H1 (cell line): Measurements from ENCODE around the gene UPK1B. TPM values are rescaled to one million over a fixed set of nuclear protein-coding genes. Genes with fewer than 3 reads are reported as not detected.

Source experiments
- CTCF ChIA-PET: fragments of 300-600 bp; sonication (Branson Sonifier 250); formaldehyde crosslinking; loops from one replicate; lab custom pipeline; 2021; ENCODE audit not compliant: partially characterized antibody; lab: Charles Lee
- POLR2A ChIA-PET: fragments of 300-600 bp; sonication (Branson Sonifier 250); formaldehyde crosslinking; loops from one replicate; lab custom pipeline; 2021; ENCODE audit warnings: inconsistent platforms; ENCODE audit not compliant: partially characterized antibody; lab: Charles Lee
- DNase-seq, 2 experiments: peaks; one replicate each; pipeline versions ENCODE4 v3.0.0 to v3.0.0-alpha.2; 2010 to 2022; ENCODE audit warnings: low spot score in 2 of 2, low read depth in 1 of 2, mixed read lengths in 1 of 2
- FAIRE-seq: peaks from 2 replicates; lab custom pipeline; 2011; peaks lifted over from hg19 to GRCh38; lab: Jason Lieb, UNC
- H2AFZ ChIP-seq: 2 replicates; pipeline ENCODE4 v1.8.1; 2012; ENCODE audit warnings: low read length, inconsistent platforms
- H2AK5ac ChIP-seq: 2 replicates; pipeline ENCODE4 v1.6.1; 2013; ENCODE audit warnings: low read depth, low read length
- H2BK120ac ChIP-seq: replicated peaks from 2 replicates; pipeline ENCODE3; 2013; ENCODE audit warnings: low read depth, low read length, inconsistent platforms
- H2BK12ac ChIP-seq: 2 replicates; pipeline ENCODE4 v1.6.1; 2013; ENCODE audit warnings: low read depth, low read length
- H2BK15ac ChIP-seq: 2 replicates; pipeline ENCODE4 v1.6.1; 2013; ENCODE audit warnings: low read length
- H2BK20ac ChIP-seq: 2 replicates; pipeline ENCODE4 v1.6.1; 2013; ENCODE audit warnings: low read length
- H2BK5ac ChIP-seq: 2 replicates; pipeline ENCODE4 v1.6.1; 2013; ENCODE audit warnings: low read depth, low read length
- H3K14ac ChIP-seq: 2 replicates; pipeline ENCODE4 v1.6.1; 2013; ENCODE audit warnings: inconsistent platforms; ENCODE audit not compliant: insufficient read length
- H3K18ac ChIP-seq: 2 replicates; pipeline ENCODE4 v1.6.1; 2013; ENCODE audit warnings: low read length; ENCODE audit errors: extremely low read depth
- H3K23ac ChIP-seq: 2 replicates; pipeline ENCODE4 v1.6.1; 2013; ENCODE audit warnings: inconsistent platforms; ENCODE audit not compliant: insufficient read length
- H3K23me2 ChIP-seq: 2 replicates; pipeline ENCODE4 v1.6.1; 2013; ENCODE audit warnings: low read depth, low read length
- H3K27ac ChIP-seq: 2 replicates; pipeline ENCODE4 v1.6.1; 2011; ENCODE audit warnings: low read depth, low read length, inconsistent platforms
- H3K27me3 ChIP-seq, 4 experiments: replicated peaks in 1 of 4; 1 replicate in 1 of 4; 2 replicates in 3 of 4; pipeline versions ENCODE4 v1.6.1 to v1.8.1; 2011 to 2013; ENCODE audit warnings: low read length in 3 of 4, mild to moderate bottlenecking in 3 of 4, inconsistent platforms in 2 of 4, mixed read lengths in 2 of 4, moderate library complexity in 1 of 4; ENCODE audit not compliant: control insufficient read depth in 3 of 4, insufficient read depth in 3 of 4; ENCODE audit errors: extremely low read depth in 1 of 4
- H3K36me3 ChIP-seq, 4 experiments: 2 replicates each; pipeline versions ENCODE4 v1.6.1 to v1.8.1; 2011 to 2013; ENCODE audit warnings: mild to moderate bottlenecking in 4 of 4, low read length in 3 of 4, moderate library complexity in 2 of 4, control low read depth in 1 of 4, inconsistent platforms in 1 of 4; ENCODE audit not compliant: insufficient read depth in 4 of 4, control insufficient read depth in 2 of 4
- H3K4ac ChIP-seq: replicated peaks from 2 replicates; pipeline ENCODE3; 2013; ENCODE audit warnings: low read length, low read depth, mixed read lengths, inconsistent platforms; ENCODE audit not compliant: insufficient read length
- H3K4me1 ChIP-seq, 4 experiments: replicated peaks in 1 of 4; 1 replicate in 1 of 4; 2 replicates in 3 of 4; pipeline versions ENCODE4 v1.6.1 to v1.8.1; 2011 to 2013; ENCODE audit warnings: low read length in 3 of 4, inconsistent platforms in 2 of 4, mixed read lengths in 1 of 4; ENCODE audit not compliant: insufficient read depth in 4 of 4, control insufficient read depth in 3 of 4
- H3K4me2 ChIP-seq, 2 experiments: 2 replicates each; pipeline versions ENCODE4 v1.6.1 to v1.8.1; 2011 to 2013; ENCODE audit warnings: low read depth in 2 of 2, low read length in 2 of 2, control low read depth in 1 of 2, inconsistent platforms in 1 of 2, mild to moderate bottlenecking in 1 of 2; ENCODE audit not compliant: insufficient read depth in 1 of 2
- H3K4me3 ChIP-seq, 4 experiments: fragments of 200-600, 300-600 bp in 1 of 4; sonication (generic), shearing (Covaris generic), sonication (Bioruptor Twin) in 1 of 4; 2 replicates each; pipeline versions ENCODE4 v1.5.1 to v1.8.1; 2011 to 2016; ENCODE audit warnings: low read length in 4 of 4, low read depth in 3 of 4, control low read depth in 2 of 4, inconsistent platforms in 2 of 4, mild to moderate bottlenecking in 2 of 4, mixed read lengths in 1 of 4, moderate library complexity in 1 of 4; ENCODE audit not compliant: insufficient read depth in 2 of 4; ENCODE audit errors: extremely low read depth in 1 of 4
- H3K56ac ChIP-seq: replicated peaks from 2 replicates; pipeline ENCODE3; 2013; ENCODE audit warnings: low read depth, mild to moderate bottlenecking, mixed read lengths, low read length, inconsistent platforms; ENCODE audit not compliant: insufficient read length
- H3K79me1 ChIP-seq: 2 replicates; pipeline ENCODE4 v1.6.1; 2013; ENCODE audit warnings: low read depth, low read length, control low read depth
- H3K79me2 ChIP-seq, 2 experiments: 2 replicates each; pipeline versions ENCODE4 v1.6.1 to v1.8.1; 2012 to 2013; ENCODE audit warnings: low read length in 2 of 2, mild to moderate bottlenecking in 2 of 2, inconsistent platforms in 1 of 2; ENCODE audit not compliant: insufficient read depth in 2 of 2, control insufficient read depth in 1 of 2
- H3K9ac ChIP-seq, 4 experiments: replicated peaks in 1 of 4; 1 replicate in 1 of 4; 2 replicates in 3 of 4; pipeline versions ENCODE4 v1.6.1 to v1.8.1; 2011 to 2013; ENCODE audit warnings: low read depth in 3 of 4, low read length in 3 of 4, control low read depth in 2 of 4, mild to moderate bottlenecking in 2 of 4, moderate library complexity in 2 of 4, inconsistent platforms in 1 of 4; ENCODE audit errors: extremely low read depth in 1 of 4
- H3K9me3 ChIP-seq, 2 experiments: 2 replicates each; pipeline versions ENCODE4 v1.6.1 to v1.8.1; 2012 to 2013; ENCODE audit warnings: mild to moderate bottlenecking in 2 of 2, moderate library complexity in 2 of 2, control low read depth in 1 of 2, inconsistent platforms in 1 of 2, low read depth in 1 of 2, low read length in 1 of 2, mixed read lengths in 1 of 2; ENCODE audit not compliant: insufficient read depth in 2 of 2
- H4K20me1 ChIP-seq, 2 experiments: replicated peaks in 1 of 2; 2 replicates each; pipeline versions ENCODE3 to v1.8.1; 2011 to 2013; ENCODE audit warnings: inconsistent platforms in 2 of 2, low read length in 2 of 2, mild to moderate bottlenecking in 1 of 2; ENCODE audit not compliant: insufficient read depth in 2 of 2, control insufficient read depth in 1 of 2
- H4K5ac ChIP-seq: 2 replicates; pipeline ENCODE4 v1.6.1; 2013; ENCODE audit warnings: low read length, low read depth, mixed read lengths, inconsistent platforms; ENCODE audit not compliant: insufficient read length
- H4K8ac ChIP-seq: 2 replicates; pipeline ENCODE4 v1.8.0; 2013; ENCODE audit warnings: mild to moderate bottlenecking, moderate library complexity, low read length, inconsistent platforms; ENCODE audit not compliant: insufficient read depth; ENCODE audit errors: extremely low read depth
- H4K91ac ChIP-seq: replicated peaks from 2 replicates; pipeline ENCODE3; 2013; ENCODE audit warnings: low read length, mixed read lengths, inconsistent platforms; ENCODE audit not compliant: insufficient read length
- CEBPB ChIP-seq: IDR thresholded peaks from 2 replicates; pipeline ENCODE4 v1.6.1; 2012; ENCODE audit warnings: low read depth, low read length
- CHD2 ChIP-seq: IDR thresholded peaks from 2 replicates; pipeline ENCODE4 v1.6.1; 2012; ENCODE audit warnings: low read length, improper control_type of control experiment
- EP300 ChIP-seq, 2 experiments: IDR thresholded peaks; 1 replicate in 1 of 2; 2 replicates in 1 of 2; pipeline ENCODE4 v1.6.1; 2011 to 2012; ENCODE audit warnings: low read depth in 2 of 2, low read length in 2 of 2, mild to moderate bottlenecking in 2 of 2, borderline replicate concordance in 1 of 2, inconsistent platforms in 1 of 2, moderate library complexity in 1 of 2
- EZH2 ChIP-seq: fragments of 200-600 bp; sonication (generic); IDR thresholded peaks from 2 replicates; pipeline ENCODE4 v1.7.1; 2012; ENCODE audit warnings: low read depth, mild to moderate bottlenecking, moderate library complexity, low read length, inconsistent platforms; ENCODE audit not compliant: severe bottlenecking
- GABPA ChIP-seq: IDR thresholded peaks from 2 replicates; pipeline ENCODE4 v1.6.1; 2011; ENCODE audit warnings: mild to moderate bottlenecking, low read length, moderate library complexity, borderline replicate concordance; ENCODE audit not compliant: insufficient read depth
- HDAC6 ChIP-seq: IDR thresholded peaks from one replicate; pipeline ENCODE4 v1.7.1; 2012; ENCODE audit warnings: low read depth, mild to moderate bottlenecking, inconsistent platforms, low read length, moderate library complexity
- NANOG ChIP-seq: IDR thresholded peaks from 2 replicates; pipeline ENCODE4 v1.6.1; 2011; ENCODE audit warnings: low read length, low read depth, mild to moderate bottlenecking, inconsistent platforms; ENCODE audit not compliant: insufficient read depth, poor library complexity, severe bottlenecking
- NRF1 ChIP-seq: IDR thresholded peaks from 2 replicates; pipeline ENCODE4 v1.6.1; 2011; ENCODE audit warnings: mild to moderate bottlenecking, low read depth, low read length, improper control_type of control experiment
- WGBS, 2 experiments: shearing (Covaris generic) in 1 of 2; methylation state at CpG; one replicate each; pipeline versions ENCODE4 v1.1.6 to v1.1.7; 2013 to 2015; ENCODE audit warnings: low lambda C conversion rate in 2 of 2, mixed read lengths in 2 of 2, inconsistent platforms in 1 of 2, low coverage in 1 of 2, missing lambda C conversion rate in 1 of 2; ENCODE audit not compliant: insufficient replicate concordance in 2 of 2, insufficient coverage in 1 of 2, insufficient read length in 1 of 2; ENCODE audit errors: extremely low coverage in 1 of 2, missing lambda C conversion rate in 1 of 2; 5-methylcytosine and 5-hydroxymethylcytosine counted together
- polyA plus RNA-seq, 7 experiments: library from polyadenylated mRNA; depleted of rRNA in 3 of 7; stranded (reverse) in 5 of 7; unstranded in 2 of 7; fragments of >200 nt in 5 of 7; fragments of 200-250 nt in 2 of 7; gene quantifications; 1 replicate in 5 of 7; 2 replicates in 1 of 7; 4 replicates in 1 of 7; pipeline versions ENCODE4 v1.2.1 to v1.2.3, GENCODE V29; 2011 to 2013; ENCODE audit warnings: missing spikeins in 2 of 7, mixed read lengths in 2 of 7
- total RNA-seq: library from RNA; stranded (reverse); fragmentation: NEBNext Ultra II Directional; extraction: Animal tissue kit (Norgen Biotek cat#: 25700); gene quantifications from 2 replicates; pipeline ENCODE4 v1.2.1, GENCODE V29; 2021
- TF ChIP-seq, protein P1 (sequence below): IDR thresholded peaks from 2 replicates; pipeline ENCODE4 v1.6.1; 2011; ENCODE audit warnings: low read length, improper control_type of control experiment

Gene UPK1B
- total and polyA plus RNA-seq, 2 of the 8 experiments (the other 6 are each of a cell fraction or from before 2014, with no cell fraction given), result 0.67 to 0.68 TPM

DNA sequence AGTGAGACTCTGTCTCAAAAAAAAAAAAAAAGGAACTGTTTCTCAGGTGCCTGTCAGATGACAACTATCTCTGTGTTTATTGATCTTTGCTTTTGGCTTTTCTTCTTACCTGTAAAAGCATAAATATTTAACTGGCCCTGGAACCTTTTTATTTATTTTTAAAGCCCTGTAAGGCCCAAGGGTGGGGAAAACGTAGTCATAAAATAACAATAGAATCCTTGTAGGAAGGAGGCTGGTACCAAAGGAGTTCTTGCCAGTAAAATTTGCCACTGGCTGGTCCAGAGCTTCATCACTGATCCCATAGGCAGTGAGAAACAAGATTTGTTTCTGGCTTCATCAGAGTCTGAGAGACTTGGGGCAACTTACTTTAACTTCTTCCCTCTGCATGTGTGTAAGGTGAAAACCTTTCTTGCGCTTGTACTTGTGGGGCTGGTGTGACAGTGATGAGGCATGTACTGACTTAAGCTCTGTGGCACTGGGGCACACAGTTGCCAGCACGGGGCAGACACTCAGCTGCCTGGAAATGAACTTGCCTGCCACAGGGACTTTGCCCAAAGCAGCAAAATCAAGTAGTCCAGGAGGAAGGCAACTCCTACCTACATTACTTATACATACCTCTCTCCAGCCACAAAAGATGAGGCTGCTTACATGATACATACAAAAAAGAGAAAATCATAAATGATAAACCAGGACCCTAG, 47.7 kb downstream of the UPK1B start:
- Histone ChIP-seq H3K23me2 (no peaks in the 10 kb centered on the region), H3K18ac (no peak overlapping the region), H4K20me1 (peaks cover 0 to 3% of the 10 kb centered on the region in 2 experiments), H3K56ac (no peak overlapping the region), H3K23ac (no peak overlapping the region), H2BK120ac (no peak overlapping the region), H4K91ac (no peak overlapping the region), H3K27me3 (no peaks in the 10 kb centered on the region), H3K14ac (no peak overlapping the region), H3K27ac (no peak overlapping the region), H3K9me3 (no peaks in the 10 kb centered on the region), H2BK5ac (no peak overlapping the region), H2BK15ac (no peak overlapping the region), H3K79me1 (peaks cover 3% of the 10 kb centered on the region; the same call in 1 of the 2 replicates), H3K4ac (no peak overlapping the region), H4K5ac (no peak overlapping the region), H3K9ac (no peak overlapping the region), H3K79me2 (no peaks in the 10 kb centered on the region), H2BK12ac (no peak overlapping the region), H2AK5ac (no peak overlapping the region), H2AFZ (no peak overlapping the region), H3K4me1 (no peaks in the 10 kb centered on the region), H2BK20ac (no peak overlapping the region), H4K8ac (no peak overlapping the region), H3K4me2 (no peak overlapping the region), H3K36me3 (peaks cover 18 to 93% (median 60%) of the 10 kb centered on the region in 4 experiments), H3K4me3 (no peak overlapping the region)
- no peak for DNase-seq
- TF ChIP-seq NRF1 (no peak), GABPA (no peak), CEBPB (no peak), CHD2 (no peak), EP300 (IDR thresholded peaks at IDR 0.05; ENCODE audit: borderline replicate concordance in 1 of 2, low read depth in 2 of 2, low read length in 2 of 2) (no peak), NANOG (no peak), EZH2 (no peak), HDAC6 (no peak)
- TF ChIP-seq, protein P1, sequence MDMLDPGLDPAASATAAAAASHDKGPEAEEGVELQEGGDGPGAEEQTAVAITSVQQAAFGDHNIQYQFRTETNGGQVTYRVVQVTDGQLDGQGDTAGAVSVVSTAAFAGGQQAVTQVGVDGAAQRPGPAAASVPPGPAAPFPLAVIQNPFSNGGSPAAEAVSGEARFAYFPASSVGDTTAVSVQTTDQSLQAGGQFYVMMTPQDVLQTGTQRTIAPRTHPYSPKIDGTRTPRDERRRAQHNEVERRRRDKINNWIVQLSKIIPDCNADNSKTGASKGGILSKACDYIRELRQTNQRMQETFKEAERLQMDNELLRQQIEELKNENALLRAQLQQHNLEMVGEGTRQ, result no peak
- CTCF ChIA-PET, result interaction anchor here (0.8 to 2.0 kb wide), 5 partner anchors 7 to 283 kb away, joined by 3 to 7 read pairs (median 3); partner anchors contain the start of gene TEX55
- no peak for FAIRE-seq
- POLR2A ChIA-PET, result no interaction called here
- WGBS, 2 experiments, result 71% methylated on average over 3 of the region's 3 CpGs; no CpG with 5 or more reads in 1 of the 2 experiments
